GM12878 (cell line): Measurements from ENCODE around the gene EYS. TPM values are rescaled to one million over a fixed set of nuclear protein-coding genes. Genes with fewer than 3 reads are reported as not detected.

ENCODE experiments used
- ATAC-seq: fragments of 200-7000 bp; cut with Tn5 transposase; 3 replicates; pipeline ENCODE4 v1.9.1; 2020; ENCODE audit warnings: mild to moderate bottlenecking, moderate library complexity
- BruUV-seq: library from RNA; stranded (reverse); fragments of 400-500 nt; replicated peaks from 2 replicates; lab custom pipeline; 2021; lab: Mats Ljungman, UMichigan
- CTCF ChIA-PET: fragments of 300-600 bp; sonication (Branson Sonifier 250); formaldehyde crosslinking; extraction: SDS; loops from one replicate; lab custom pipeline; 2021; ENCODE audit warnings: inconsistent platforms; lab: Yijun Ruan, JAX
- POLR2A ChIA-PET: fragments of 350-600 bp; formaldehyde crosslinking; extraction: SDS; loops from one replicate; lab custom pipeline; 2021; ENCODE audit warnings: inconsistent platforms; lab: Charles Lee
- RAD21 ChIA-PET: fragments of 300-600 bp; sonication (Branson Sonifier 250); formaldehyde crosslinking; loops from one replicate; lab custom pipeline; 2023; ENCODE audit warnings: antibody characterized with exemption; ENCODE audit not compliant: unreplicated experiment; lab: Charles Lee
- SMC1A ChIA-PET: fragments of 300-600 bp; sonication (Branson Sonifier 250); formaldehyde crosslinking; loops from one replicate; lab custom pipeline; 2023; ENCODE audit not compliant: unreplicated experiment, uncharacterized antibody; lab: Charles Lee
- DNase-seq: peaks from one replicate; pipeline ENCODE4 v3.0.0-alpha.2; 2011; ENCODE audit warnings: low read depth, low spot score
- FAIRE-seq: peaks from 3 replicates; lab custom pipeline; 2011; peaks lifted over from hg19 to GRCh38; lab: Jason Lieb, UNC
- H2AFZ ChIP-seq: 2 replicates; pipeline ENCODE4 v1.6.0; 2011; ENCODE audit warnings: low read depth, low read length, control low read depth; ENCODE audit not compliant: control insufficient read depth
- H3K27ac ChIP-seq: 2 replicates; pipeline ENCODE4 v1.5.1; 2011; ENCODE audit warnings: control low read depth; ENCODE audit not compliant: control insufficient read depth, insufficient read depth
- H3K27me3 ChIP-seq, 2 experiments: replicated peaks in 1 of 2; 2 replicates each; pipeline versions ENCODE4 v1.6.0 to v1.6.1; 2011; ENCODE audit warnings: low read length in 1 of 2; ENCODE audit not compliant: control insufficient read depth in 2 of 2, insufficient read depth in 2 of 2
- H3K36me3 ChIP-seq, 2 experiments: 2 replicates each; pipeline ENCODE4 v1.5.1; 2011; ENCODE audit warnings: low read length in 1 of 2; ENCODE audit not compliant: control insufficient read depth in 2 of 2, insufficient read depth in 2 of 2
- H3K4me1 ChIP-seq: 2 replicates; pipeline ENCODE4 v1.6.1; 2011; ENCODE audit warnings: mild to moderate bottlenecking, low read length, moderate library complexity, mixed read lengths; ENCODE audit not compliant: control insufficient read depth, insufficient read depth
- H3K4me2 ChIP-seq: 2 replicates; pipeline ENCODE4 v1.6.0; 2011; ENCODE audit warnings: control low read depth; ENCODE audit not compliant: control insufficient read depth, insufficient read depth
- H3K4me3 ChIP-seq: fragments of 200-600 bp; sonication (generic); 2 replicates; pipeline ENCODE4 v1.5.1; 2016
- H3K79me2 ChIP-seq: 2 replicates; pipeline ENCODE4 v1.6.0; 2011; ENCODE audit warnings: low read length; ENCODE audit not compliant: control insufficient read depth, insufficient read depth
- H3K9ac ChIP-seq: 2 replicates; pipeline ENCODE4 v1.8.0; 2011; ENCODE audit warnings: low read length, control low read depth, mixed read lengths; ENCODE audit not compliant: control insufficient read depth, insufficient read depth
- H3K9me3 ChIP-seq: replicated peaks from 3 replicates; pipeline ENCODE4 v1.5.1; 2011; ENCODE audit warnings: mild to moderate bottlenecking, low read length; ENCODE audit not compliant: control insufficient read depth, insufficient read depth
- H4K20me1 ChIP-seq: 2 replicates; pipeline ENCODE4 v1.6.0; 2011; ENCODE audit not compliant: control insufficient read depth, insufficient read depth
- ATF7 ChIP-seq: fragments of 450-650 bp; IDR thresholded peaks from 2 replicates; pipeline ENCODE4 v1.6.1; 2016; ENCODE audit warnings: low read depth, mild to moderate bottlenecking
- ETV6 ChIP-seq, 2 experiments: fragments of 450-650 bp in 1 of 2; IDR thresholded peaks in 1 of 2; conservative IDR thresholded peaks in 1 of 2; 2 replicates each; pipeline ENCODE4 v1.6.1; 2014; ENCODE audit warnings: antibody characterized with exemption in 1 of 2, borderline replicate concordance in 1 of 2, low read depth in 1 of 2, mild to moderate bottlenecking in 1 of 2, moderate library complexity in 1 of 2
- JUND ChIP-seq: IDR thresholded peaks from 2 replicates; pipeline ENCODE4 v1.6.1; 2012; ENCODE audit warnings: low read depth, mild to moderate bottlenecking, low read length, improper control_type of control experiment, moderate library complexity
- NFYB ChIP-seq: IDR thresholded peaks from 2 replicates; pipeline ENCODE4 v1.6.1; 2011; ENCODE audit warnings: low read depth, mild to moderate bottlenecking, low read length, improper control_type of control experiment, moderate library complexity; ENCODE audit not compliant: insufficient read depth
- RUNX3 ChIP-seq: IDR thresholded peaks from 2 replicates; pipeline ENCODE4 v1.6.1; 2012; ENCODE audit warnings: low read length, inconsistent platforms
- SUZ12 ChIP-seq: fragments of 200-600 bp; sonication (generic); IDR thresholded peaks from one replicate; pipeline ENCODE4 v1.6.1; 2018; ENCODE audit warnings: antibody characterized with exemption, mild to moderate bottlenecking; ENCODE audit not compliant: unreplicated experiment
- ZNF207 ChIP-seq: fragments of 450-650 bp; IDR thresholded peaks from 2 replicates; pipeline ENCODE4 v1.6.1; 2014; ENCODE audit warnings: antibody characterized with exemption, mild to moderate bottlenecking, borderline replicate concordance
- WGBS: methylation state at CpG from one replicate; pipeline ENCODE4 v1.1.6; 2016; ENCODE audit warnings: low lambda C conversion rate; ENCODE audit not compliant: insufficient replicate concordance, insufficient coverage; ENCODE audit errors: missing lambda C conversion rate; 5-methylcytosine and 5-hydroxymethylcytosine counted together
- in situ Hi-C: fragments of 300-500 bp; cut with MboI; formaldehyde crosslinking; loops from 9 replicates; pipeline ENCODE4 v1.14.3; 2018; ENCODE audit warnings: mixed read lengths
- intact Hi-C: fragments of 100-400 bp; cut with micrococcal nuclease; formaldehyde crosslinking; loops from one replicate; pipeline ENCODE4 v1.14.2; 2022; ENCODE audit not compliant: unreplicated experiment
- polyA plus RNA-seq, 11 experiments: library from polyadenylated mRNA; depleted of rRNA in 4 of 11; unstranded in 6 of 11; stranded (reverse) in 5 of 11; fragments of >200 nt; fragmentation: Nextera tagmentation in 4 of 11; fragmentation: Illumina TruSeq in 1 of 11; extraction: Ambion mirVana in 4 of 11; extraction: Trizol in 1 of 11; gene quantifications; 1 replicate in 1 of 11; 2 replicates in 10 of 11; pipeline versions ENCODE4 v1.2.1 to v1.2.3, GENCODE V29; 2011 to 2016; ENCODE audit warnings: inconsistent platforms in 2 of 11, missing spikeins in 2 of 11, low read depth in 1 of 11
- total RNA-seq, 4 experiments: library from RNA; depleted of rRNA in 3 of 4; stranded (reverse); fragments of >200 nt in 3 of 4; fragmentation: Illumina TruSeq in 1 of 4; extraction: Trizol in 1 of 4; gene quantifications; 2 replicates each; pipeline versions ENCODE4 v1.2.1 to v1.2.3, GENCODE V29; 2013 to 2021
- TF ChIP-seq, protein P1 (sequence below): fragments of 450-650 bp; IDR thresholded peaks from 2 replicates; pipeline ENCODE4 v1.6.1; 2014; ENCODE audit warnings: mild to moderate bottlenecking

Gene EYS
- total and polyA plus RNA-seq, 10 of the 15 experiments (the other 5 are each of a cell fraction or from before 2014, with no cell fraction given) = under 0.01 to 0.14 (median 0.02) TPM; not detected in 1

DNA sequence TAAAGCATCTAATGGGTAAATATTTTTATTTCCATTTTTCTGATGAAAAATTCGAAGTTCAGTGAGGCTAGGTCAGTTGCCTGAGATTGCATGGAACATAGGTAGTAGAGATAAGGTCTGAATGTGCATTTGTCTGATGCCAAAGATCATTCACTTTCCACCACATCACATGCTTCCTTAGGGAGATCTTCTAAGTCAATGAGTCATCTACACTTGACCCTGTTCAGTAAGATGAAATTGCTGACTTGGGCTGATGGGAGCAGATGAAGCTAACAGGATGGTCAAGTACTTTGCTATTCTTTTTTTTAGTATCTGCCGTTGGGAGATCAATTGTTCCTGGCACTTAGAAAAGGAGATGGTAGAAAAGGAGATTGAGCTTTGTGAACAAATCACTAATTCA lies 1560.2 kb downstream of the EYS start (continued):
- no peak for TF ChIP-seq ETV6 (conservative IDR thresholded peaks at IDR 0.05 in 1 of 2, IDR thresholded peaks at IDR 0.05 in 1 of 2; ENCODE audit: borderline replicate concordance in 1 of 2, low read depth in 1 of 2)
- TF ChIP-seq JUND = no peak
- no peak for TF ChIP-seq ATF7
- TF ChIP-seq, all 136 proteins: peak for 0

DNA sequence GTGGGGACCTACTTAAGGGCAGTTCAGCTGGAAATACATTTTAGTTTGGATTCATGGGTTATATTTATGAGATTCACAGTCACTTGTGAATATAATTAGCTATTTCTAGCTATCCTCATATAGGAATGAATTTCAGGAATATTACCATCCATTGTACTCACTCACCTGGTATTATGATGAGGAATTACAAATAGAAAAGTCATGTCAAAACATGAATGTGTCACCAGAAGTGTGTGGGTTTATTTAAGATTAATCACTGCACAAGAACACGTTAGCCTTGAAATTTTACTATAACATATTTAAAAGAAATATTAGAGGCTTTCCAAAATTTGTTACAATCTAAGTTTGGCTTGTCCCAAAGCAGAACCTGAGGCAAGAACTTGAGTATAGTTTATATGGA lies 1560.9 kb downstream of the EYS start:
- Histone ChIP-seq H3K9ac (no peak overlapping the region), H3K4me2 (no peak overlapping the region), H3K27ac (no peak overlapping the region), H3K27me3 (no peaks in the 10 kb centered on the region), H3K79me2 (no peaks in the 10 kb centered on the region), H4K20me1 (no peaks in the 10 kb centered on the region), H3K4me3 (no peak overlapping the region), H3K4me1 (no peaks in the 10 kb centered on the region), H3K36me3 (no peaks in the 10 kb centered on the region), H3K9me3 (no peaks in the 10 kb centered on the region), H2AFZ (no peak overlapping the region)
- no TSS peak for BruUV-seq
- DNase-seq (no peak), ATAC-seq (no peak), FAIRE-seq (no peak)
- RAD21 ChIA-PET = no interaction called here
- intact Hi-C loops = no loop called here
- WGBS = 0% methylated on average over 1 of the region's 1 CpG
- in situ Hi-C loops = no loop called here
- TF ChIP-seq, protein P1, sequence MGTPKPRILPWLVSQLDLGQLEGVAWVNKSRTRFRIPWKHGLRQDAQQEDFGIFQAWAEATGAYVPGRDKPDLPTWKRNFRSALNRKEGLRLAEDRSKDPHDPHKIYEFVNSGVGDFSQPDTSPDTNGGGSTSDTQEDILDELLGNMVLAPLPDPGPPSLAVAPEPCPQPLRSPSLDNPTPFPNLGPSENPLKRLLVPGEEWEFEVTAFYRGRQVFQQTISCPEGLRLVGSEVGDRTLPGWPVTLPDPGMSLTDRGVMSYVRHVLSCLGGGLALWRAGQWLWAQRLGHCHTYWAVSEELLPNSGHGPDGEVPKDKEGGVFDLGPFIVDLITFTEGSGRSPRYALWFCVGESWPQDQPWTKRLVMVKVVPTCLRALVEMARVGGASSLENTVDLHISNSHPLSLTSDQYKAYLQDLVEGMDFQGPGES = no peak
- TF ChIP-seq SUZ12 = no peak
- TF ChIP-seq NFYB = no peak
- TF ChIP-seq RUNX3 = no peak
- TF ChIP-seq ZNF207 = no peak
- CTCF ChIA-PET = interaction anchor here (1.5 kb wide), 1 partner anchor 18 kb away, joined by 3 read pairs; no protein-coding TSS in a partner anchor
- POLR2A ChIA-PET = no interaction called here
- SMC1A ChIA-PET = interaction anchor here (1.1 to 2.0 kb wide), 2 partner anchors 12 to 85 kb away, joined by 3 to 5 read pairs; no protein-coding TSS in a partner anchor
